Epithelial cell of proximal tubule (primary cell): Measurements from ENCODE around the gene CUTC. TPM values are rescaled to one million over a fixed set of nuclear protein-coding genes. Genes with fewer than 3 reads are reported as not detected.

Source experiments
- DNase-seq: peaks from one replicate; pipeline ENCODE4 v3.0.0-alpha.2; 2011; ENCODE audit warnings: low read depth
- H3K4me3 ChIP-seq: 2 replicates; pipeline ENCODE4 v1.5.1; 2011; ENCODE audit warnings: low read depth, mild to moderate bottlenecking, low read length
- total RNA-seq: library from RNA; depleted of rRNA; stranded (reverse); fragments of >200 nt; gene quantifications from 2 replicates; pipeline ENCODE4 v1.2.3, GENCODE V29; 2015
- TF ChIP-seq, protein P1 (sequence below): conservative IDR thresholded peaks from 2 replicates; pipeline ENCODE4 v1.5.1; 2012; ENCODE audit warnings: low read depth, mild to moderate bottlenecking, low read length

CUTC gene
- total RNA-seq, 1 donor from 2014 or later = 18.8 TPM

DNA sequence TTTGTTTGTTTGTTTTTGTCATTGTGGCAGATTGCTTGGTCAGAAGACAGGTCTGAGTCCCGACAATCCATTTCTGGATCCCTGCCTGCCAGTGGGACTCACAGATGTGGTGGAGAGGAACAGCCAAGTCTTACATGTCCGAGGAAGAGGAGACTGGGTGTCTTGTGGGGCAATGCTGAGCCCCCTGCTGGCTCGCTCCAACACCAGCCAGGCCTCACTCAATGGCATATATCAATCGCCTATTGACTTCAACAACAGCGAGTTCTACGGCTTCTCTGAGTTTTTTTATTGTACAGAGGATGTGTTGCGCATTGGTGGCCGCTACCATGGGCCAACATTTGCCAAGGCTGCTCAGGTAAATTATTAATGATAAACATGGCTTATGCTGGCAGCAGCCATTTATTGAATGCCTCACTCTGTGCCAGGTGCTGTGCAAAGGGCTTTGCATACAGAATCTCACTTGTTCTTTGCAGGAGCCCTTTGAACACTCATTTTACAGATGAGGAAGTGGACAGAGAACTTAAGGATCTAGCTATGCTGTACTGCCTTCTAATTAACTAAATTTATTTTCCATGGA is 33.4 kb upstream of the CUTC start:
- no peak for DNase-seq
- H3K4me3 ChIP-seq = no peak overlapping the region
- TF ChIP-seq, protein P1, sequence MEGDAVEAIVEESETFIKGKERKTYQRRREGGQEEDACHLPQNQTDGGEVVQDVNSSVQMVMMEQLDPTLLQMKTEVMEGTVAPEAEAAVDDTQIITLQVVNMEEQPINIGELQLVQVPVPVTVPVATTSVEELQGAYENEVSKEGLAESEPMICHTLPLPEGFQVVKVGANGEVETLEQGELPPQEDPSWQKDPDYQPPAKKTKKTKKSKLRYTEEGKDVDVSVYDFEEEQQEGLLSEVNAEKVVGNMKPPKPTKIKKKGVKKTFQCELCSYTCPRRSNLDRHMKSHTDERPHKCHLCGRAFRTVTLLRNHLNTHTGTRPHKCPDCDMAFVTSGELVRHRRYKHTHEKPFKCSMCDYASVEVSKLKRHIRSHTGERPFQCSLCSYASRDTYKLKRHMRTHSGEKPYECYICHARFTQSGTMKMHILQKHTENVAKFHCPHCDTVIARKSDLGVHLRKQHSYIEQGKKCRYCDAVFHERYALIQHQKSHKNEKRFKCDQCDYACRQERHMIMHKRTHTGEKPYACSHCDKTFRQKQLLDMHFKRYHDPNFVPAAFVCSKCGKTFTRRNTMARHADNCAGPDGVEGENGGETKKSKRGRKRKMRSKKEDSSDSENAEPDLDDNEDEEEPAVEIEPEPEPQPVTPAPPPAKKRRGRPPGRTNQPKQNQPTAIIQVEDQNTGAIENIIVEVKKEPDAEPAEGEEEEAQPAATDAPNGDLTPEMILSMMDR = peak; percentile 35

GRCh38 chr10:99700649-99701048 is 31.4 kb upstream of the CUTC start:
- TF ChIP-seq, protein P1 = no peak
- DNase-seq = no peak
- no peak overlapping the region for H3K4me3 ChIP-seq

DNA sequence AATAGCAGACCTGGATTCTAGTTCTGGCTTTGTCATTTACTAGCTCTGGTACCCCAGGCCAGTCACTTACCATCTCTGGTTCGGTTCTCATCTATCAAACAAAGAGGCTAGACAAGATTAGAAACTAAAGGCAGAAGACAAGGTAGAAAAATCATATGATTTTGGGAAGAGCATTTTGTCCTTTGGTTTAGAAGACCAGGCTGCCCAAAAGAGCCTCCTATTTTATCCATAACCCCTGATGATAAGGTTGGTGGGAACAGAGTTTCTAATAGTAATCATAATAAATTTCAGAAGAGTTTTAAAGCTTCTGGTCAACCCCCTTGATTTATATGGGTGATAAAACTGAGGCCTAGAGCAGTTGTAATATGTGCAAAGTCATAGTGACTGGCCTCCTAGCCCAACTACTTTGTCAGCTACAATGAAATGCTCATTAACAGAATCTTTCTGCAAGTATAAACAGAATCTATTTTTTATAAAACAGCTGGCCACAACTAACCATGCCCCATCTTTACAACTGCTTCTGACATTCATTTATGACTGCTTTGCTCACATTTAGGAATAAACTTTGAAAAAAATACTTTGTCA is 23.5 kb upstream of the CUTC start:
- no peak for DNase-seq
- TF ChIP-seq, protein P1 = no peak
- H3K4me3 ChIP-seq = no peak overlapping the region

DNA sequence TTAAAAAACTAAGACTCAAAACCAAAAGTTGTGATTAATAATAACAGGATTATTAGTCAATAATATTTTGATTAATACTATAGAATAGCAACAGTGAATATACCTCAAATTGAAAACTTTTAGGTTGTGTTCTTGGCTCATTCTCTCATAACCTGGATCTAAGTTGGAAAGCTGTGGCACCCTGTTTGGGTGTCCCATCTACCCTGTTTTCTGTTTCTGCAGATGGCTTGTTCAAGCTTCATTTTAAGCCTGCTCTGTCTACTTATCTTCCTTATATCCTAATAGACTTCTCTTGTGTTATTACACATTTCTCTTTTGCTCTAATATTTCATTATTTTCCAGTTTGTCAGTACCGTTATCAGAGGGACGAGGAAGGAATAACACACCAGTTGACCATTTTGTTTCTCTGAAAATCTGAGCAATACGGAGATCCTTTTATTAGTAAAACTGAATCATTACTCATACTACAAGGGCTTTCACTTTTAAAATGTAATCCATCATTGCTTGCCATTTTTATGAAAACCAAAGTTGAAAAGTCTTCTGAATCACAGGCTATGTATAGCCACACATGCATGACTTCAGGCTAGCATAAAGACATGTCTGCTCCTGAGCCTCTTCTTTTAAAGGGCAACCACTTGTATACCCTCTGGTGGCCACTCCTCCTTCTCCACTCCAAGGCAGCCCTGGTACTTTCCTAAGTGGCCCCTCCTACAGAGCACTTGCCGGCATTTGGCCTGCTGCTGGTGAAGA is 22.4 kb upstream of the CUTC start:
- no peak for DNase-seq
- H3K4me3 ChIP-seq = no peak overlapping the region
- TF ChIP-seq, protein P1 = no peak

- H3K4me3 ChIP-seq = no peak overlapping the region
- TF ChIP-seq, protein P1 = peak; percentile 72
Observed at GRCh38 chr10:99711129-99711719, 20.8 kb upstream of the CUTC start.

GRCh38 chr10:99714446-99714845 is 17.6 kb upstream of the CUTC start:
- TF ChIP-seq, protein P1 = no peak
- DNase-seq = no peak
- no peak overlapping the region for H3K4me3 ChIP-seq

More at GRCh38 chr10:99711129-99711719, 20.8 kb upstream of the CUTC start:
- no peak for DNase-seq
